PC-3 (cell line): ENCODE data around the gene PAX4.

Experiments used
- CTCF ChIP-seq: fragments of 300-600 bp; sonication (generic); conservative IDR thresholded peaks from 2 replicates; pipeline ENCODE4 v1.5.1; 2017; ENCODE audit warnings: antibody characterized with exemption, low read depth, mild to moderate bottlenecking, low read length
- EZH2 ChIP-seq: fragments of 300-600 bp; sonication (generic); IDR thresholded peaks from one replicate; pipeline ENCODE4 v1.6.1; 2017; ENCODE audit warnings: antibody characterized with exemption, mild to moderate bottlenecking, low read length; ENCODE audit not compliant: unreplicated experiment

GRCh38 chr7:127657500-127657899 is 39.6 kb upstream of the PAX4 start:
- TF ChIP-seq CTCF (no peak), EZH2 (no peak)
